GM06990 (cell line): ENCODE results near the gene LRIT1.

ENCODE experiments used
- DNase-seq: peaks from one replicate; pipeline ENCODE4 v3.0.0-alpha.2; 2011; ENCODE audit not compliant: insufficient read length; ENCODE audit errors: extremely low read depth
- H3K27me3 ChIP-seq: replicated peaks from 2 replicates; pipeline ENCODE4 v1.6.0; 2011; ENCODE audit warnings: low read length; ENCODE audit not compliant: control insufficient read depth, insufficient read depth
- H3K36me3 ChIP-seq: 2 replicates; pipeline ENCODE4 v1.5.1; 2011; ENCODE audit warnings: low read length; ENCODE audit not compliant: control insufficient read depth, insufficient read depth
- H3K4me3 ChIP-seq: replicated peaks from 2 replicates; pipeline ENCODE4 v1.5.1; 2011; ENCODE audit warnings: low read depth, mild to moderate bottlenecking, control low read depth, low read length
- TF ChIP-seq, protein P1 (sequence below): IDR thresholded peaks from 2 replicates; pipeline ENCODE4 v1.5.1; 2011; ENCODE audit warnings: low read length, control low read depth, mild to moderate bottlenecking, inconsistent platforms; ENCODE audit not compliant: insufficient read depth, poor library complexity, severe bottlenecking

The LRIT1 gene

GRCh38 chr10:84204122-84204521 is 37.2 kb downstream of the LRIT1 start:
- no peak for DNase-seq
- TF ChIP-seq, protein P1, sequence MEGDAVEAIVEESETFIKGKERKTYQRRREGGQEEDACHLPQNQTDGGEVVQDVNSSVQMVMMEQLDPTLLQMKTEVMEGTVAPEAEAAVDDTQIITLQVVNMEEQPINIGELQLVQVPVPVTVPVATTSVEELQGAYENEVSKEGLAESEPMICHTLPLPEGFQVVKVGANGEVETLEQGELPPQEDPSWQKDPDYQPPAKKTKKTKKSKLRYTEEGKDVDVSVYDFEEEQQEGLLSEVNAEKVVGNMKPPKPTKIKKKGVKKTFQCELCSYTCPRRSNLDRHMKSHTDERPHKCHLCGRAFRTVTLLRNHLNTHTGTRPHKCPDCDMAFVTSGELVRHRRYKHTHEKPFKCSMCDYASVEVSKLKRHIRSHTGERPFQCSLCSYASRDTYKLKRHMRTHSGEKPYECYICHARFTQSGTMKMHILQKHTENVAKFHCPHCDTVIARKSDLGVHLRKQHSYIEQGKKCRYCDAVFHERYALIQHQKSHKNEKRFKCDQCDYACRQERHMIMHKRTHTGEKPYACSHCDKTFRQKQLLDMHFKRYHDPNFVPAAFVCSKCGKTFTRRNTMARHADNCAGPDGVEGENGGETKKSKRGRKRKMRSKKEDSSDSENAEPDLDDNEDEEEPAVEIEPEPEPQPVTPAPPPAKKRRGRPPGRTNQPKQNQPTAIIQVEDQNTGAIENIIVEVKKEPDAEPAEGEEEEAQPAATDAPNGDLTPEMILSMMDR, result peak; percentile 86
- H3K27me3 ChIP-seq, result peaks cover 3% of the 10 kb centered on the region
- no peak overlapping the region for H3K4me3 ChIP-seq
- no peaks in the 10 kb centered on the region for H3K36me3 ChIP-seq

DNA sequence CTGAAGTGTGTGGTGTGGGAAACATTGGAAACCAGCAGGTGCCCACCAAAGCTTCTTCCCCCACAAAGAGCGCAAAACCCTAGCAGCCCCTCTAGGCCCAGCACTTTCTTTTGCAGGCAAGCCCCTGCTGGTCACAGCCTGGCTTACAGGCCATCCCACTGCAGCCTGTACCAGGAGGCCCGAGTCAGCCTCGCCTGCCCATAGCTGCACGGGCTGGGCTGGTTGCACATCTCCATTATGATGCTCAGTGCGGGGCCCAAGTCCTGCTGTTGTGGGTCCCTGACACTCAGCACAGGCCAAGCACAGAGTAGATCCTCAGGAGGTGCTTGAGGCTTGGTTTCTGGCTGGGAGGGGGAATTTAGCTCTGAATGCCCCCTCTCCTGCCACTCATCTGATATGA is 39.0 kb downstream of the LRIT1 start:
- peaks cover 5% of the 10 kb centered on the region for H3K27me3 ChIP-seq
- DNase-seq, result no peak
- no peak overlapping the region for H3K4me3 ChIP-seq
- TF ChIP-seq, protein P1, result no peak
- no peaks in the 10 kb centered on the region for H3K36me3 ChIP-seq

GRCh38 chr10:84201682-84202081 is 39.7 kb downstream of the LRIT1 start:
- Histone ChIP-seq H3K36me3 (no peaks in the 10 kb centered on the region), H3K27me3 (peaks cover 4% of the 10 kb centered on the region), H3K4me3 (no peak overlapping the region)
- TF ChIP-seq, protein P1, result no peak
- DNase-seq, result no peak

GRCh38 chr10:84201244-84201606 is 40.1 kb downstream of the LRIT1 start:
- Histone ChIP-seq H3K4me3 (no peak overlapping the region), H3K36me3 (no peaks in the 10 kb centered on the region), H3K27me3 (peaks cover 4% of the 10 kb centered on the region)
- no peak for DNase-seq
- TF ChIP-seq, protein P1, result peak; percentile 26

DNA sequence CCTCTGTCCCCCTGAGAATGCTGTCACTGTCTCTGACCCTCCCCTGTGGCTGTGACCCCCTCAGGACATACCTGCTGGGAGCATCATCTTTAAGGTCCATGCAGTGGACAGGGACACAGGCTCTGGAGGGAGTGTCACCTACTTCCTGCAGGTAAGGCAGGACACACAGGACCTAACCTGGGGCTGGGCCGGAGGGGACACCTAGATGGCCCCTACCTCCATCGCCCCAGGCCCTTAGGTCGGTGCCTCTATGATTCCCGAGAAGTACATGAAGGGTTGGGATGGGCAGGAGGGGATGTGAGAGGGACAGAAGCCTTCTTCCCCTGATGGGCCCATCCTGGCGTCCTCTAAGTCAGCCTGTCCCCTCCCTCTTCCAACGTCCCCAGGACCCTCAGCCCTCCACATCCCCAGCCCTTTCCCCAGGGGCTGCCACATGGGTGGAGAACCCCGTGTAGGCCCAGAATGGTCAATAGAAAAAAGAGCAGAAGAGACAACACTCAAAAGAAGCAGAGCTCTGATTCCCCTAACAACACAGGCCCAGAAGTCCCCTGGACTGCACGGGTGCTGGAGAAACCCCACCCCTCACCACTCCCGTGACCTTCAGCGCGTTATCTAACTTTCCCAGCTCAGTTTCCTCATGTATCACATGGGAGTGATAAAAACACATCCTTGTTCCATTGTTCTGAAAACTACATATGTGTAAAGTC is 40.7 kb downstream of the LRIT1 start:
- Histone ChIP-seq H3K36me3 (no peaks in the 10 kb centered on the region), H3K27me3 (peaks cover 5% of the 10 kb centered on the region), H3K4me3 (no peak overlapping the region)
- no peak for DNase-seq
- TF ChIP-seq, protein P1, result no peak
